Heart left ventricle (tissue), 16 donors: ENCODE data around the gene ASB7. TPM values are rescaled to one million over a fixed set of nuclear protein-coding genes. Genes with fewer than 3 reads are reported as not detected.

Experiments used
- ATAC-seq, 4 donors: fragments of 200-7000 bp; cut with Tn5 transposase; one replicate each; pipeline ENCODE4 v1.9.1; 2020 to 2022; ENCODE audit warnings: moderate library complexity in 4 of 4, mild to moderate bottlenecking in 3 of 4, moderate number of reproducible peaks in 1 of 4
- DNase-seq, 5 donors: peaks; one replicate each; pipeline ENCODE4 v3.0.0-alpha.2; 2020
- H3K27ac ChIP-seq, 12 donors: fragments of 200-600 bp; sonication (generic) in 4 of 12; one replicate each; pipeline versions ENCODE4 v1.5.0 to v1.8.0; 2016 to 2022; ENCODE audit warnings: mild to moderate bottlenecking in 2 of 12
- H3K27me3 ChIP-seq, 9 donors: fragments of 200-600 bp; sonication (generic) in 2 of 9; one replicate each; pipeline versions ENCODE4 v1.5.1 to v1.8.0; 2016 to 2022; ENCODE audit warnings: mild to moderate bottlenecking in 3 of 9
- H3K36me3 ChIP-seq, 9 donors: fragments of 200-600 bp; sonication (generic) in 2 of 9; one replicate each; pipeline versions ENCODE4 v1.5.0 to v1.8.0; 2018 to 2022; ENCODE audit warnings: mild to moderate bottlenecking in 2 of 9
- H3K4me1 ChIP-seq, 12 donors: fragments of 200-600 bp; sonication (generic) in 4 of 12; one replicate each; pipeline versions ENCODE4 v1.5.0 to v1.8.0; 2016 to 2022; ENCODE audit warnings: mild to moderate bottlenecking in 3 of 12
- H3K4me3 ChIP-seq, 12 donors: fragments of 200-600 bp; sonication (generic) in 4 of 12; one replicate each; pipeline versions ENCODE4 v1.5.0 to v1.8.0; 2017 to 2022; ENCODE audit warnings: mild to moderate bottlenecking in 9 of 12, moderate library complexity in 4 of 12
- H3K9me3 ChIP-seq, 12 donors: fragments of 200-600 bp; sonication (generic) in 4 of 12; one replicate each; pipeline versions ENCODE4 v1.5.0 to v1.8.0; 2016 to 2022; ENCODE audit warnings: mild to moderate bottlenecking in 1 of 12
- POLR2A ChIP-seq, 2 donors: fragments of 450-650 bp; IDR thresholded peaks; one replicate each; pipeline ENCODE4 v1.6.1; 2017; ENCODE audit warnings: antibody characterized with exemption in 2 of 2, mild to moderate bottlenecking in 2 of 2, moderate library complexity in 2 of 2
- WGBS, 4 donors: extraction: QIAGEN DNeasy Blood & Tissue Kit in 2 of 4; methylation state at CpG; one replicate each; pipeline versions ENCODE4 v1.1.5 to v1.1.7; 2013 to 2018; 5-methylcytosine and 5-hydroxymethylcytosine counted together
- intact Hi-C, 10 donors: fragments of 100-400 bp; cut with DNase I; formaldehyde crosslinking; loops; one replicate each; pipeline versions ENCODE4 v1.11.1 to v1.14.2; 2022
- long read RNA-seq, 3 donors: library from polyadenylated mRNA; unstranded; transcript quantifications; one replicate each; pipeline ENCODE4 v2.0.0, GENCODE V29; 2020 to 2021
- polyA plus RNA-seq, 2 donors: library from polyadenylated mRNA; stranded (reverse); fragments of 200-250 nt; gene quantifications; one replicate each; pipeline ENCODE4 v1.2.3, GENCODE V29; 2013
- total RNA-seq, 9 donors: library from RNA; depleted of rRNA in 2 of 9; stranded (reverse); fragments of >200 nt in 2 of 9; fragmentation: NEBNext Ultra II Directional in 3 of 9; extraction: Animal tissue kit (Norgen Biotek cat#: 25700) in 3 of 9; gene quantifications; one replicate each; pipeline versions ENCODE4 v1.1.0 to v1.2.4, GENCODE V29; 2016 to 2023
- TF ChIP-seq, protein P1 (sequence below), 12 donors: fragments of 200-600 bp; sonication (generic) in 4 of 12; IDR thresholded peaks; one replicate each; pipeline versions ENCODE4 v1.5.0 to v1.8.0; 2018 to 2022; ENCODE audit warnings: antibody characterized with exemption in 12 of 12, mild to moderate bottlenecking in 5 of 12
- donor health status: ischemic (EF 13 %, LVEDD 7.1; RV severe dilation, severe dysfunction).
- donor health status: healthy with polysubstance abuse.
- donor health status: DM: no; HTN: yes; CAD: no.
- donor health status: DM: no; HTN: no; CAD: no.
- donor health status: ischemic (EF 25% LVEDD 6.9; RV normal size, moderate dysfunction).
- donor health status: ischemic (EF 25% LVEDD 5.7; RV mildly dilated, moderate dysfunction).
- donor health status: healthy.
- donor health status: DM: yes; HTN: yes; CAD: no.
- donor health status: ischemic (EF 35%, LVEDD 5.7; RV mildly dilated, moderate dysfunction).
- donor health status: nonischemic (EF 11% LVEDD 7.7; RV severe dilation, severe dysfunction).
- donor health status: DM: yes; HTN: yes; CAD: no.
- donor health status: PGD.
- donor health status: ischemic (EF 29% LVEDD 5.4; RV normal size, mild dysfunction).
- donor health status: nonischemic (EF 23%, LVEDD 6.1; RV moderate dilation, normal function).

Gene ASB7, protein sequence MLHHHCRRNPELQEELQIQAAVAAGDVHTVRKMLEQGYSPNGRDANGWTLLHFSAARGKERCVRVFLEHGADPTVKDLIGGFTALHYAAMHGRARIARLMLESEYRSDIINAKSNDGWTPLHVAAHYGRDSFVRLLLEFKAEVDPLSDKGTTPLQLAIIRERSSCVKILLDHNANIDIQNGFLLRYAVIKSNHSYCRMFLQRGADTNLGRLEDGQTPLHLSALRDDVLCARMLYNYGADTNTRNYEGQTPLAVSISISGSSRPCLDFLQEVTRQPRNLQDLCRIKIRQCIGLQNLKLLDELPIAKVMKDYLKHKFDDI
- total RNA-seq (1 to 10 TPM; 4.9 to 6.9 (median 6.6) TPM), polyA plus RNA-seq (1 to 10 TPM; 2.3 to 5.4 TPM)
- long read RNA-seq, donor 1, full-length matches to known transcripts = 7 of 8 reads
- long read RNA-seq, donor 1, partial matches to known transcripts = 1 of 8 reads
- long read RNA-seq, donor 1, other reads (novel, unspliced or antisense) = 0 of 8 reads
- long read RNA-seq, donor 2, full-length matches to known transcripts = 5 of 10 reads
- long read RNA-seq, donor 2, partial matches to known transcripts = 5 of 10 reads
- long read RNA-seq, donor 2, other reads (novel, unspliced or antisense) = 0 of 10 reads
- long read RNA-seq, donor 3, full-length matches to known transcripts = 3 of 7 reads
- long read RNA-seq, donor 3, partial matches to known transcripts = 4 of 7 reads
- long read RNA-seq, donor 3, other reads (novel, unspliced or antisense) = 0 of 7 reads

DNA sequence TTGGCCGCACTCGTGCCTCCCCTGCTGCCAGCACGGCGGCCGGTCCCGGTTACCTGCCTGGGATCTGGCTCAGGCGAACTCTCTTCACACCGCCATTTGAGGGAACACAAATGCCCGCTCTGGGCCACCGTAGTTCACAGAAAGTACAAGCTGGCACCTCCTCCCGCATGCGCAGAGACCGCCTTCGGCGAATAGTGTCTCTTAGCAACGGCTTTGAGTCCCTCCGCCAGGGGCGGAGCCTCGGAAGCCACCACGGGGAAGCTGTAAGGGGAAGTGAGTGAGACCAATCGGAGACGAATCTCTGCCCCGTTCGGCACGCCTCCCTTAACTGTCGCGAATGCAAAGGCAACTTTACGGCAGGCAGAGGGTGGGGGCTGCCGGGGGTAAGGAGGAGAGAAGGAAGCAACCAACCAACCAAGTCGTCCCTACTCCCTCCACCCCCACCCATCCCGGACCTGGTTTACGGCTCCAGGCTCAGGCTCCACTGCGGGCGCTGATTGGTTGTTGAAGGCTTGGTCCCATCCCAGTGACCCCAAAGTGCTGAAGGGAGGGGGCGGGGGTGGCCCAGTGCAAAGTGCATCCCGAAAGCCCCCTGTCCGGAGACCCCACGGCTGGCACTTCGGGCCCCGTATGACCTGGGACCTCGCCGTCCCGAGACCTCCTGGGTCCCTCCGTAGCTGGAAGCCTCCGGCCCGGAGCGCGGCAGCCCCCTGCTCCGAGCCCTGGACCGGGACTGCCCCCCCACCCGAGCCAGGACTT lies at the start of gene ASB7, which contains the start of gene LINS1:
ASB7 (plus strand) TSS at position 526 of the 759 bp plus-strand sequence. CDS start 9,628 bp downstream, outside the sequence.
LINS1 (minus strand) TSS at position 121 of the 759 bp plus-strand sequence. CDS start 21,342 bp downstream, outside the sequence.
- no peaks in the 10 kb centered on the region for H3K27me3 ChIP-seq
- H3K27ac ChIP-seq = peak within 1 kb of the TSS in 11 of 12 donors; percentile 85 to 93 (median 86)
- intact Hi-C loops = loop anchor here in 4 of 10 donors (5.0 to 10.0 kb wide), 3 partner anchors 490 to 673 kb away; partner anchors contain the start of gene SELENOS (in 1 of the 4)
- no peaks in the 10 kb centered on the region for H3K9me3 ChIP-seq
- ATAC-seq = peak; percentile 98 to 99 (median 98)
- WGBS, 4 donors = 0 to 2% (median 0%) methylated on average over 19 to 51 of the region's 51 CpGs
- peak; percentile 100 for DNase-seq
- H3K36me3 ChIP-seq = peaks cover 0 to 28% (median 16%) of the 10 kb centered on the region in 9 donors
- TF ChIP-seq, protein P1, sequence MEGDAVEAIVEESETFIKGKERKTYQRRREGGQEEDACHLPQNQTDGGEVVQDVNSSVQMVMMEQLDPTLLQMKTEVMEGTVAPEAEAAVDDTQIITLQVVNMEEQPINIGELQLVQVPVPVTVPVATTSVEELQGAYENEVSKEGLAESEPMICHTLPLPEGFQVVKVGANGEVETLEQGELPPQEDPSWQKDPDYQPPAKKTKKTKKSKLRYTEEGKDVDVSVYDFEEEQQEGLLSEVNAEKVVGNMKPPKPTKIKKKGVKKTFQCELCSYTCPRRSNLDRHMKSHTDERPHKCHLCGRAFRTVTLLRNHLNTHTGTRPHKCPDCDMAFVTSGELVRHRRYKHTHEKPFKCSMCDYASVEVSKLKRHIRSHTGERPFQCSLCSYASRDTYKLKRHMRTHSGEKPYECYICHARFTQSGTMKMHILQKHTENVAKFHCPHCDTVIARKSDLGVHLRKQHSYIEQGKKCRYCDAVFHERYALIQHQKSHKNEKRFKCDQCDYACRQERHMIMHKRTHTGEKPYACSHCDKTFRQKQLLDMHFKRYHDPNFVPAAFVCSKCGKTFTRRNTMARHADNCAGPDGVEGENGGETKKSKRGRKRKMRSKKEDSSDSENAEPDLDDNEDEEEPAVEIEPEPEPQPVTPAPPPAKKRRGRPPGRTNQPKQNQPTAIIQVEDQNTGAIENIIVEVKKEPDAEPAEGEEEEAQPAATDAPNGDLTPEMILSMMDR (IDR thresholded peaks at IDR 0.05) = no peak
- TF ChIP-seq POLR2A (IDR thresholded peaks at IDR 0.05) = peak in 1 of 2 donors; percentile 35
- H3K4me3 ChIP-seq = peak within 1 kb of the TSS; percentile 74 to 97 (median 92)
- H3K4me1 ChIP-seq = peaks cover 4 to 50% (median 20%) of the 10 kb centered on the region in 12 donors

- no peaks in the 10 kb centered on the region for H3K9me3 ChIP-seq
- H3K27me3 ChIP-seq = no peaks in the 10 kb centered on the region
- H3K4me3 ChIP-seq = no peak overlapping the region
- intact Hi-C loops = no loop called here
- WGBS, 4 donors = 90 to 96% (median 93%) methylated on average over 16 of the region's 16 CpGs
- peaks cover 0 to 2% (median 0%) of the 10 kb centered on the region in 9 donors for H3K36me3 ChIP-seq
- no peak overlapping the region for H3K27ac ChIP-seq
- ATAC-seq (no peak), DNase-seq (no peak)
- no peaks in the 10 kb centered on the region for H3K4me1 ChIP-seq
- TF ChIP-seq, protein P1 (IDR thresholded peaks at IDR 0.05) = no peak
- TF ChIP-seq POLR2A (IDR thresholded peaks at IDR 0.05) = no peak
Observed at GRCh38 chr15:100553468-100553867, 48.9 kb upstream of the ASB7 start.

- Histone ChIP-seq H3K9me3 (no peaks in the 10 kb centered on the region), H3K4me3 (no peak overlapping the region), H3K27me3 (no peaks in the 10 kb centered on the region), H3K4me1 (no peaks in the 10 kb centered on the region), H3K27ac (no peak overlapping the region), H3K36me3 (no peaks in the 10 kb centered on the region)
- ATAC-seq (peak in 1 of 4 donors; percentile 33), DNase-seq (peak in 1 of 5 donors; percentile 64)
- TF ChIP-seq POLR2A (IDR thresholded peaks at IDR 0.05) = no peak
- TF ChIP-seq, protein P1 (IDR thresholded peaks at IDR 0.05) = no peak
- 94 to 96% (median 95%) methylated on average over 21 to 50 of the region's 50 CpGs for WGBS, 4 donors
- intact Hi-C loops = no loop called here
Observed at GRCh38 chr15:100558771-100559254, 43.6 kb upstream of the ASB7 start.
